Fibroblast of the aortic adventitia (primary cell): ENCODE data around the gene FNIP2. TPM values are rescaled to one million over a fixed set of nuclear protein-coding genes. Genes with fewer than 3 reads are reported as not detected.
"Not testable (repeated sequence)": the region's sequence is repeated elsewhere in the genome, so short reads cannot be mapped to it uniquely, and the experiment has no call there.

Experiments used
- DNase-seq: peaks from one replicate; pipeline ENCODE4 v3.0.0-alpha.2; 2010; ENCODE audit warnings: low read depth
- H3K4me3 ChIP-seq: 2 replicates; pipeline ENCODE4 v1.5.1; 2011; ENCODE audit warnings: low read depth, mild to moderate bottlenecking, control low read depth, low read length, moderate library complexity
- CTCF ChIP-seq: IDR thresholded peaks from 2 replicates; pipeline ENCODE4 v1.5.1; 2011; ENCODE audit warnings: mild to moderate bottlenecking, low read length, control low read depth, inconsistent platforms; ENCODE audit not compliant: insufficient read depth
- total RNA-seq: library from RNA; depleted of rRNA; stranded (reverse); fragments of >200 nt; gene quantifications from 2 replicates; pipeline ENCODE4 v1.2.3, GENCODE V29; 2012; ENCODE audit warnings: low replicate concordance

The FNIP2 gene
- total RNA-seq, 1 donor = 34.3 TPM

DNA sequence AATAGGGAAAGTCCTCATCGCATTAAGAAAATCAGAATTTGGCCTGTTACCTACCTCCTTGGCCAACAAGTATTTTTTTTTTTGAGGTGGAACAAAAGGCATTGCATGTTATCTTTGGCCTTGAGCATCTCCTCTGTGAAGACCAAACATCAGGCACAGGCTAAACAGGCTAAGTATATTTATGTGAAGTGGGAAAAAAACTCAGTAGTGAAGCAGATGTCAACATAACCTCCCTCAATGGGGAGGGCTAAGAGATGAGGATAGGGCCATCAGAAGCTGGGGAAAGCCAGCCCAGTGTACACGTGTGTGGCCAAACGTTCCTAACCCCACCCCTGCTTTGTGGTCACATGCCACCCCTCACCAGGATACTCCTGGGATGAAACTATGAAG, 102.5 kb downstream of the FNIP2 start:
- no peak overlapping the region for H3K4me3 ChIP-seq
- no peak for TF ChIP-seq CTCF
- DNase-seq = peak; percentile 70

- peak; percentile 87 for DNase-seq
- no peak overlapping the region for H3K4me3 ChIP-seq
- no peak for TF ChIP-seq CTCF
Measured at GRCh38 chr4:158873795-158874401, 105.1 kb downstream of the FNIP2 start.

DNA sequence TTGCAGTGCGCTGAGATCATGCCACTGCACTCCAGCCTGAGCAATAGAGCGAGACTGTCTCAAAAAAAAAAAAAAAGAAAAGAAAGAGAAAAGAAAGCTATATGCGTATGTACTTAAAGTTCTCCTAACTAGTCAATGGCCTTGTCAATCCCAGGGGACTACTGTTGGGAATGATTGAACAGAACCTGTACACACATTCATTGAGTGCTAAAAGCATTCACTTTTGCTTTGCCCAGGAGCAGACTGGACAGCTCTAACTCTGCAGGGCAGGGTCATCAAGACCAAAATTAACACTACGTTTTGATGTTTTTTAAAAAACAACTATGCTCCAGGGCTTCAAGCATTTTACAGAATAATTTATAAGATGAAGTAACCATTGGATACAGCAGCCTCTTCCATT, 106.2 kb downstream of the FNIP2 start:
- no peak for TF ChIP-seq CTCF
- no peak for DNase-seq
- H3K4me3 ChIP-seq = no peak overlapping the region

DNA sequence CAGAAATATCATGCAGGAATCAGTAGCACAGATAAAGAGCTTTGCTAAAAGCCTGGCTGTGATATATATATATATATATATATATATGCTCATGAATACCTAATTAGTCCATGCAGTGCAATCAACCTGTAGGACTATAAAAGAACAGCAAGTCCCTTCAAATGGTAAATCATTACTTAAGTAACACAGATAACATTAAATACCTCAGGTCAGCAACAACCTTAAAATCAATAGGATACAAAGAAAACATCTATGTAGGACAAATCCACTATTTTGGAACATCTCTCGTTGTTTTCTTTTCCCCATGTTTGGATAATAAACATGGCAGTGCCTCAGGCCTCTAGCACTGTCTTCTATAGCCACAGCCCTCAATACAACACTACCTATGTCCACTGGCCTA, 106.6 kb downstream of the FNIP2 start:
- TF ChIP-seq CTCF = no peak
- DNase-seq = no peak
- H3K4me3 ChIP-seq = no peak overlapping the region

GRCh38 chr4:158877069-158877468, 108.2 kb downstream of the FNIP2 start:
- DNase-seq = no peak
- no peak overlapping the region for H3K4me3 ChIP-seq
- TF ChIP-seq CTCF = no peak

DNA sequence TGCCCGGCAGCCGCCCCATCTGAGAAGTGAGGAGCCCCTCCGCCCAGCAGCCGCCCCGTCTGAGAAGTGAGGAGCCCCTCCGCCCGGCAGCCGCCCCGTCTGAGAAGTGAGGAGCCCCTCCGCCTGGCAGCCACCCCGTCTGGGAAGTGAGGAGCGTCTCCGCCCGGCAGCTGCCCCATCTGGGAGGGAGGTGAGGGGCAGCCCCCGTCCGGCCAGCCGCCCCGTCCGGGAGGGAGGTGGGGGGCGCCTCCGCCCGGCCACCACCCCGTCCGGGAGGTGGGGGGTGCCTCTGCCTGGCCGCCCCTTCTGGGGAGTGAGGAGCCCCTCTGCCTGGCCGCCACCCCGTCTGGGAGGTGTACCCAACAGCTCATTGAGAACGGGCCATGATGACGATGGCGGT, 113.3 kb downstream of the FNIP2 start:
- DNase-seq = not testable (repeated sequence)

DNA sequence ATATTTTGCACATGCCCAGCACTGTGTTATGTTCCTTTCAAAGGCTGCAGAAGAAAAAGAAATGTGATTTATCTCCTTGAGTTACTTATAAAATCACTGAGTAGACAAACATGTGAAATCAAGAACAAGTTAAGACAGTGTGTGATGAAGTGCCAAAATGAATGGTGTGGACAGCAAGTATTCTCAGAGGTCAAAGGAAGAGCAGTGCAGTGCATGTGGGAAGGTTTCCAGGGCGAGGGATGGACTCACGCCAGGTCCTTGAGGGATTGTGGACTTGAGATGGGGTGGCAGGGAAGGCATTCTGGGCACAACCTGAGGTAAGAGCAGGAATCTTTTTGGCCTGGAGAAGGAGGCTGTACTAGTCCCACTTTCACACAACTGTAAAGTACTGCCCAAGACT, 115.5 kb downstream of the FNIP2 start:
- no peak overlapping the region for H3K4me3 ChIP-seq
- no peak for TF ChIP-seq CTCF
- DNase-seq = no peak

More for the DNA sequence above, 113.3 kb downstream of the FNIP2 start:
- not testable (repeated sequence) for H3K4me3 ChIP-seq
